MCF 10A (cell line): ENCODE measurements around the gene RNF2. TPM values are rescaled to one million over a fixed set of nuclear protein-coding genes. Genes with fewer than 3 reads are reported as not detected.

ENCODE experiments used
- BruUV-seq: library from RNA; stranded (reverse); fragments of 400-500 nt; replicated peaks from 2 replicates; lab custom pipeline; 2021; lab: Mats Ljungman, UMichigan
- CTCF ChIA-PET: fragments of 300-600 bp; sonication (Branson Sonifier 250); formaldehyde crosslinking; extraction: SDS; loops from one replicate; lab custom pipeline; 2021; ENCODE audit warnings: antibody characterized with exemption, inconsistent platforms; lab: Yijun Ruan, JAX
- POLR2A ChIA-PET: fragments of 300-600, 350-650 bp; sonication (Branson Sonifier 250); formaldehyde crosslinking; extraction: SDS; loops from one replicate; lab custom pipeline; 2020; ENCODE audit warnings: antibody characterized with exemption, inconsistent platforms; lab: Yijun Ruan, JAX
- DNase-seq: peaks from one replicate; pipeline ENCODE4 v3.0.0-alpha.2; 2018; ENCODE audit not compliant: unreplicated experiment
- H3K27ac Mint-ChIP-seq: one replicate; pipeline ENCODE4 v1.8.0; 2022; ENCODE audit warnings: mild to moderate bottlenecking, low read depth, mixed read lengths; ENCODE audit not compliant: unreplicated experiment
- H3K27me3 Mint-ChIP-seq: one replicate; pipeline ENCODE4 v1.8.0; 2022; ENCODE audit warnings: mixed read lengths; ENCODE audit not compliant: insufficient read depth, unreplicated experiment
- H3K36me3 Mint-ChIP-seq: one replicate; pipeline ENCODE4 v1.8.0; 2022; ENCODE audit warnings: mild to moderate bottlenecking, moderate library complexity, mixed read lengths; ENCODE audit not compliant: insufficient read depth, unreplicated experiment
- H3K4me1 Mint-ChIP-seq: one replicate; pipeline ENCODE4 v1.8.0; 2022; ENCODE audit warnings: mixed read lengths; ENCODE audit not compliant: insufficient read depth, unreplicated experiment
- H3K4me3 Mint-ChIP-seq: one replicate; pipeline ENCODE4 v1.8.0; 2022; ENCODE audit warnings: mild to moderate bottlenecking, moderate library complexity, mixed read lengths; ENCODE audit not compliant: unreplicated experiment
- H3K9me3 Mint-ChIP-seq: one replicate; pipeline ENCODE4 v1.8.0; 2022; ENCODE audit warnings: mixed read lengths; ENCODE audit not compliant: unreplicated experiment
- CTCF ChIP-seq: fragments of 200-600 bp; IDR thresholded peaks from one replicate; pipeline ENCODE4 v1.8.0; 2022; ENCODE audit warnings: antibody characterized with exemption, mild to moderate bottlenecking; ENCODE audit not compliant: unreplicated experiment
- intact Hi-C: fragments of 100-400 bp; cut with micrococcal nuclease; formaldehyde crosslinking; loops from 2 replicates; pipeline ENCODE4 v1.14.1; 2022
- total RNA-seq: library from RNA; stranded (reverse); gene quantifications from 2 replicates; pipeline ENCODE4 v1.2.3, GENCODE V29; 2022

Gene RNF2
- total RNA-seq, 1 experiment from 2014 or later = 18.6 TPM

- intact Hi-C loops = no loop called here
- Mint-ChIP-seq H3K36me3 (no peaks in the 10 kb centered on the region), H3K9me3 (peaks cover 11% of the 10 kb centered on the region), H3K27me3 (no peaks in the 10 kb centered on the region), H3K4me3 (no peak overlapping the region), H3K27ac (no peak overlapping the region), H3K4me1 (peaks cover 6% of the 10 kb centered on the region)
- ChIA-PET POLR2A (interaction anchor here (0.6 to 1.7 kb wide), 4 partner anchors 8 to 156 kb away, joined by 3 to 4 read pairs (median 4); no protein-coding TSS in a partner anchor), CTCF (interaction anchor here (0.7 to 1.2 kb wide), 4 partner anchors 9 to 127 kb away, joined by 3 read pairs; no protein-coding TSS in a partner anchor)
- no peak for DNase-seq
- no TSS peak for BruUV-seq
- TF ChIP-seq CTCF = no peak
These were observed 63.0 kb downstream of the RNF2 start for GRCh38 chr1:185108321-185108720.

GRCh38 chr1:185110145-185110544 lies 64.8 kb downstream of the RNF2 start:
- POLR2A ChIA-PET = no interaction called here
- Mint-ChIP-seq H3K4me3 (no peak overlapping the region), H3K36me3 (no peaks in the 10 kb centered on the region), H3K9me3 (peaks cover 10% of the 10 kb centered on the region), H3K27ac (no peak overlapping the region), H3K27me3 (no peaks in the 10 kb centered on the region), H3K4me1 (peaks cover 6% of the 10 kb centered on the region)
- BruUV-seq = no TSS peak
- CTCF ChIA-PET = interaction anchor here (0.6 to 1.5 kb wide), 2 partner anchors 60 to 65 kb away, joined by 4 to 10 read pairs; partner anchors contain the start of gene RNF2
- DNase-seq = no peak
- intact Hi-C loops = no loop called here
- no peak for TF ChIP-seq CTCF

GRCh38 chr1:185111873-185112272 lies 66.5 kb downstream of the RNF2 start:
- intact Hi-C loops = no loop called here
- no peaks in the 10 kb centered on the region for H3K9me3 Mint-ChIP-seq
- H3K4me1 Mint-ChIP-seq = peaks cover 6% of the 10 kb centered on the region
- CTCF ChIA-PET = no interaction called here
- no TSS peak for BruUV-seq
- H3K36me3 Mint-ChIP-seq = no peaks in the 10 kb centered on the region
- POLR2A ChIA-PET = interaction anchor here (0.5 kb wide), 1 partner anchor 925 kb away, joined by 3 read pairs; no protein-coding TSS in a partner anchor
- no peak for DNase-seq
- H3K27ac Mint-ChIP-seq = no peak overlapping the region
- TF ChIP-seq CTCF = no peak
- no peaks in the 10 kb centered on the region for H3K27me3 Mint-ChIP-seq
- no peak overlapping the region for H3K4me3 Mint-ChIP-seq

- H3K27me3 Mint-ChIP-seq = no peaks in the 10 kb centered on the region
- POLR2A ChIA-PET = interaction anchor here (0.5 kb wide), 1 partner anchor 925 kb away, joined by 3 read pairs; no protein-coding TSS in a partner anchor
- CTCF ChIA-PET = no interaction called here
These were observed 67.0 kb downstream of the RNF2 start for GRCh38 chr1:185112356-185112755.

More at GRCh38 chr1:185112356-185112755, 67.0 kb downstream of the RNF2 start:
- intact Hi-C loops = no loop called here
- H3K27ac Mint-ChIP-seq = no peak overlapping the region
- BruUV-seq = no TSS peak
- TF ChIP-seq CTCF = no peak
- H3K36me3 Mint-ChIP-seq = peaks cover 3% of the 10 kb centered on the region
- H3K9me3 Mint-ChIP-seq = no peaks in the 10 kb centered on the region
- no peak for DNase-seq
- peaks cover 6% of the 10 kb centered on the region for H3K4me1 Mint-ChIP-seq
- H3K4me3 Mint-ChIP-seq = no peak overlapping the region
